Smooth muscle cell (in vitro differentiated cells): ENCODE measurements around the gene HS2ST1. TPM values are rescaled to one million over a fixed set of nuclear protein-coding genes. Genes with fewer than 3 reads are reported as not detected.
A peak's percentile ranks its signal among the peaks of the same experiment; 100 is the strongest.

Experiments used
- DNase-seq: peaks from one replicate; lab custom pipeline; 2025; ENCODE audit not compliant: unreplicated experiment; lab: John Stamatoyannopoulos, UW
- H2AFZ ChIP-seq: fragments of 200-600 bp; sonication (generic); 2 replicates; pipeline ENCODE4 v1.6.0; 2016; ENCODE audit warnings: antibody characterized with exemption, low read depth, mild to moderate bottlenecking
- H3F3A ChIP-seq: fragments of 200-600 bp; sonication (generic); 2 replicates; pipeline ENCODE4 v1.6.0; 2017; ENCODE audit warnings: antibody characterized with exemption, low read depth
- H3K27ac ChIP-seq: fragments of 200-600 bp; sonication (generic); 2 replicates; pipeline ENCODE4 v1.5.1; 2016; ENCODE audit warnings: low read depth, mild to moderate bottlenecking
- H3K27me3 ChIP-seq: fragments of 200-600 bp; sonication (generic); 2 replicates; pipeline ENCODE4 v1.6.1; 2016; ENCODE audit warnings: low read depth, mild to moderate bottlenecking
- H3K36me3 ChIP-seq: fragments of 200-600 bp; sonication (generic); 2 replicates; pipeline ENCODE4 v1.5.1; 2016; ENCODE audit warnings: low read depth
- H3K4me1 ChIP-seq: fragments of 200-600 bp; sonication (generic); 2 replicates; pipeline ENCODE4 v1.5.1; 2016; ENCODE audit warnings: low read depth
- H3K4me2 ChIP-seq: fragments of 200-600 bp; sonication (generic); 2 replicates; pipeline ENCODE4 v1.6.0; 2016; ENCODE audit warnings: mild to moderate bottlenecking
- H3K4me3 ChIP-seq: fragments of 200-600 bp; sonication (generic); 2 replicates; pipeline ENCODE4 v1.5.1; 2016; ENCODE audit warnings: mild to moderate bottlenecking
- H3K79me2 ChIP-seq: fragments of 200-600 bp; sonication (generic); 2 replicates; pipeline ENCODE4 v1.6.0; 2016; ENCODE audit warnings: low read depth, mild to moderate bottlenecking
- H3K9ac ChIP-seq: fragments of 200-600 bp; sonication (generic); 2 replicates; pipeline ENCODE4 v1.6.0; 2016; ENCODE audit warnings: low read depth
- H3K9me3 ChIP-seq: fragments of 200-600 bp; sonication (generic); replicated peaks from 2 replicates; pipeline ENCODE4 v1.5.1; 2016; ENCODE audit warnings: low read depth
- H4K20me1 ChIP-seq: fragments of 200-600 bp; sonication (generic); 2 replicates; pipeline ENCODE4 v1.6.0; 2016; ENCODE audit warnings: low read depth
- WGBS: methylation state at CpG from one replicate; pipeline ENCODE4 v1.1.7; 2016; ENCODE audit warnings: low lambda C conversion rate; 5-methylcytosine and 5-hydroxymethylcytosine counted together
- polyA plus RNA-seq: library from polyadenylated mRNA; unstranded; fragments of >200 nt; fragmentation: Nextera tagmentation; extraction: Ambion mirVana; gene quantifications from 2 replicates; pipeline ENCODE4 v1.2.1, GENCODE V29; 2016
- total RNA-seq: library from RNA; depleted of rRNA; stranded (reverse); fragments of >200 nt; gene quantifications from 2 replicates; pipeline ENCODE4 v1.2.3, GENCODE V29; 2014
- TF ChIP-seq, protein P1 (sequence below): fragments of 200-600 bp; sonication (generic); IDR thresholded peaks from 2 replicates; pipeline ENCODE4 v1.5.1; 2017; ENCODE audit warnings: borderline replicate concordance, mild to moderate bottlenecking, antibody characterized with exemption; ENCODE audit not compliant: insufficient read depth, poor library complexity, severe bottlenecking

Gene HS2ST1
- total and polyA plus RNA-seq, 2 experiments from 2014 or later = 14.6 to 35.6 TPM

- H3K9me3 ChIP-seq = no peaks in the 10 kb centered on the region
- H3K27me3 ChIP-seq = no peaks in the 10 kb centered on the region
- H3K4me1 ChIP-seq = peaks cover 6% of the 10 kb centered on the region
- no peak overlapping the region for H3K27ac ChIP-seq
- H3F3A ChIP-seq = no peaks in the 10 kb centered on the region
- H3K79me2 ChIP-seq = no peaks in the 10 kb centered on the region
- TF ChIP-seq, protein P1, sequence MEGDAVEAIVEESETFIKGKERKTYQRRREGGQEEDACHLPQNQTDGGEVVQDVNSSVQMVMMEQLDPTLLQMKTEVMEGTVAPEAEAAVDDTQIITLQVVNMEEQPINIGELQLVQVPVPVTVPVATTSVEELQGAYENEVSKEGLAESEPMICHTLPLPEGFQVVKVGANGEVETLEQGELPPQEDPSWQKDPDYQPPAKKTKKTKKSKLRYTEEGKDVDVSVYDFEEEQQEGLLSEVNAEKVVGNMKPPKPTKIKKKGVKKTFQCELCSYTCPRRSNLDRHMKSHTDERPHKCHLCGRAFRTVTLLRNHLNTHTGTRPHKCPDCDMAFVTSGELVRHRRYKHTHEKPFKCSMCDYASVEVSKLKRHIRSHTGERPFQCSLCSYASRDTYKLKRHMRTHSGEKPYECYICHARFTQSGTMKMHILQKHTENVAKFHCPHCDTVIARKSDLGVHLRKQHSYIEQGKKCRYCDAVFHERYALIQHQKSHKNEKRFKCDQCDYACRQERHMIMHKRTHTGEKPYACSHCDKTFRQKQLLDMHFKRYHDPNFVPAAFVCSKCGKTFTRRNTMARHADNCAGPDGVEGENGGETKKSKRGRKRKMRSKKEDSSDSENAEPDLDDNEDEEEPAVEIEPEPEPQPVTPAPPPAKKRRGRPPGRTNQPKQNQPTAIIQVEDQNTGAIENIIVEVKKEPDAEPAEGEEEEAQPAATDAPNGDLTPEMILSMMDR = no peak
- no peak overlapping the region for H3K9ac ChIP-seq
- no peak overlapping the region for H3K4me2 ChIP-seq
- no peak overlapping the region for H3K4me3 ChIP-seq
- DNase-seq = no peak
- H2AFZ ChIP-seq = no peak overlapping the region
- 78% methylated on average over 8 of the region's 8 CpGs for WGBS
- H4K20me1 ChIP-seq = no peaks in the 10 kb centered on the region
- no peaks in the 10 kb centered on the region for H3K36me3 ChIP-seq
Measured at GRCh38 chr1:87129606-87130005, 215.2 kb downstream of the HS2ST1 start.

- TF ChIP-seq, protein P1 = no peak
Measured at GRCh38 chr1:87130438-87130837, 216.0 kb downstream of the HS2ST1 start.

GRCh38 chr1:87131809-87132283, 217.4 kb downstream of the HS2ST1 start:
- no peaks in the 10 kb centered on the region for H3K27me3 ChIP-seq
- no peak overlapping the region for H3K9ac ChIP-seq
- H3K9me3 ChIP-seq = no peaks in the 10 kb centered on the region
- peak overlapping the region; percentile 92 for H3K4me2 ChIP-seq
- peak; percentile 45 for DNase-seq
- TF ChIP-seq, protein P1 = peak; percentile 96
- no peaks in the 10 kb centered on the region for H3F3A ChIP-seq
- WGBS = 3% methylated on average over 31 of the region's 32 CpGs
- no peaks in the 10 kb centered on the region for H3K36me3 ChIP-seq
- H4K20me1 ChIP-seq = no peaks in the 10 kb centered on the region
- no peak overlapping the region for H3K27ac ChIP-seq
- H3K4me1 ChIP-seq = peaks cover 6% of the 10 kb centered on the region
- H2AFZ ChIP-seq = peak overlapping the region; percentile 95
- peak overlapping the region; percentile 57 for H3K4me3 ChIP-seq
- no peaks in the 10 kb centered on the region for H3K79me2 ChIP-seq

More at GRCh38 chr1:87130438-87130837, 216.0 kb downstream of the HS2ST1 start:
- H3K27ac ChIP-seq = no peak overlapping the region
- H3K27me3 ChIP-seq = no peaks in the 10 kb centered on the region
- H2AFZ ChIP-seq = no peak overlapping the region
- no peak overlapping the region for H3K4me3 ChIP-seq
- H3K9me3 ChIP-seq = no peaks in the 10 kb centered on the region
- no peak for DNase-seq
- H3K4me2 ChIP-seq = no peak overlapping the region
- H3K36me3 ChIP-seq = no peaks in the 10 kb centered on the region
- WGBS = 56% methylated on average over 4 of the region's 4 CpGs
- no peaks in the 10 kb centered on the region for H4K20me1 ChIP-seq
- H3K4me1 ChIP-seq = peaks cover 6% of the 10 kb centered on the region
- no peaks in the 10 kb centered on the region for H3K79me2 ChIP-seq
- H3K9ac ChIP-seq = no peak overlapping the region
- H3F3A ChIP-seq = no peaks in the 10 kb centered on the region

DNA sequence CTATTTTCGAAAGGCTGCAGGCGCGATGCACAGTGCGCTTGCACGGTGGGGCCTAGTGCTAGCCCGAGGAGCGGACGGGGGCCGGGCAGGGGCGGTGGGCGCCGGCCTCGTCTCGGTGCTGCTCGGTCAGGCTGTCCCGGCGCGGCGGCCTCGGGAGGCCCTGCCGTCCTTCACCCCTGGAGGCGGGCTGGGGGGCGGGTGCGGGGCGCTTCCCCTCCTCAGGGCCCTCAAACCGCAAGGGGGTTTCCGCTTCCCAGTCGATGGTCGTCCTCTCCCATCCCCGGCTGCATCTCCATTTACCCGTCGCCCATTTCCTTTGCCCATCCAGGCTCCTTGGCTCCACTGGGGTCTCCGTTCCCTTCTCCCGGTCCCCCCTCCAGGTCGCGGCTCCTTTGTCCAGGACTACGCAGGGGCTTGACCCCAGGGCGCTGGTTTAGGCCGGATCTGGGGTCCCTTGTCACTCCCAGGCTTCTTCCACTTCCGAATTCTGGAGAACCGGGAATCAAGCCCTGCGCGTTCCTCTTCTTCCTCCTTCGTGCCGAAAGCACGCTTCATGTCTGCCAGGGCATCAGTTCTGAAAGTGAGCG, 217.9 kb downstream of the HS2ST1 start:
- no peaks in the 10 kb centered on the region for H4K20me1 ChIP-seq
- H3K9me3 ChIP-seq = no peaks in the 10 kb centered on the region
- H2AFZ ChIP-seq = peak overlapping the region; percentile 95
- WGBS = 62% methylated on average over 39 of the region's 47 CpGs
- no peak for DNase-seq
- no peak overlapping the region for H3K9ac ChIP-seq
- H3K79me2 ChIP-seq = no peaks in the 10 kb centered on the region
- H3K4me2 ChIP-seq = peak overlapping the region; percentile 92
- H3F3A ChIP-seq = no peaks in the 10 kb centered on the region
- no peak overlapping the region for H3K27ac ChIP-seq
- H3K36me3 ChIP-seq = no peaks in the 10 kb centered on the region
- no peaks in the 10 kb centered on the region for H3K27me3 ChIP-seq
- H3K4me1 ChIP-seq = peaks cover 6% of the 10 kb centered on the region
- TF ChIP-seq, protein P1 = no peak
- peak overlapping the region; percentile 57 for H3K4me3 ChIP-seq
